ENCODE measurements around the gene SESN3. TPM values are rescaled to one million over a fixed set of nuclear protein-coding genes. Genes with fewer than 3 reads are reported as not detected.
"Not testable (repeated sequence)": the region's sequence is repeated elsewhere in the genome, so short reads cannot be mapped to it uniquely, and the experiment has no call there.

Gene SESN3
- total RNA-seq, 1 experiment from 2014 or later = 34.9 TPM

- Mint-ChIP-seq H3K9me3 (no peaks in the 10 kb centered on the region), H3K27me3 (ENCODE audit: low read depth) (no peaks in the 10 kb centered on the region), H3K27ac (peak overlapping the region; percentile 39), H3K4me3 (no peak overlapping the region), H3K4me1 (peaks cover 74% of the 10 kb centered on the region), H3K36me3 (no peaks in the 10 kb centered on the region)
- no peak for DNase-seq (ENCODE audit: low spot score)
- CTCF ChIA-PET = interaction anchor here (0.8 to 1.9 kb wide), 4 partner anchors 20 to 452 kb away, joined by 3 to 6 read pairs (median 4); partner anchors contain the start of gene SESN3
- POLR2A ChIA-PET = interaction anchor here (3.0 kb wide), 1 partner anchor 21 kb away, joined by 8 read pairs; the partner anchor contains the start of gene SESN3
- ATAC-seq = no peak
- no peak for TF ChIP-seq SMAD3 (CRISPR knock-in tag; IDR thresholded peaks at IDR 0.05; ENCODE audit: borderline replicate concordance)
- no peak for TF ChIP-seq ZNF121 (CRISPR knock-in tag; IDR thresholded peaks at IDR 0.05)
- TF ChIP-seq, protein P1, sequence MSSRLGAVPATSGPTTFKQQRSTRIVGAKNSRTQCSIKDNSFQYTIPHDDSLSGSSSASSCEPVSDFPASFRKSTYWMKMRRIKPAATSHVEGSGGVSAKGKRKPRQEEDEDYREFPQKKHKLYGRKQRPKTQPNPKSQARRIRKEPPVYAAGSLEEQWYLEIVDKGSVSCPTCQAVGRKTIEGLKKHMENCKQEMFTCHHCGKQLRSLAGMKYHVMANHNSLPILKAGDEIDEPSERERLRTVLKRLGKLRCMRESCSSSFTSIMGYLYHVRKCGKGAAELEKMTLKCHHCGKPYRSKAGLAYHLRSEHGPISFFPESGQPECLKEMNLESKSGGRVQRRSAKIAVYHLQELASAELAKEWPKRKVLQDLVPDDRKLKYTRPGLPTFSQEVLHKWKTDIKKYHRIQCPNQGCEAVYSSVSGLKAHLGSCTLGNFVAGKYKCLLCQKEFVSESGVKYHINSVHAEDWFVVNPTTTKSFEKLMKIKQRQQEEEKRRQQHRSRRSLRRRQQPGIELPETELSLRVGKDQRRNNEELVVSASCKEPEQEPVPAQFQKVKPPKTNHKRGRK (CRISPR knock-in tag; IDR thresholded peaks at IDR 0.05; ENCODE audit: borderline replicate concordance) = no peak
- TF ChIP-seq, protein P2, sequence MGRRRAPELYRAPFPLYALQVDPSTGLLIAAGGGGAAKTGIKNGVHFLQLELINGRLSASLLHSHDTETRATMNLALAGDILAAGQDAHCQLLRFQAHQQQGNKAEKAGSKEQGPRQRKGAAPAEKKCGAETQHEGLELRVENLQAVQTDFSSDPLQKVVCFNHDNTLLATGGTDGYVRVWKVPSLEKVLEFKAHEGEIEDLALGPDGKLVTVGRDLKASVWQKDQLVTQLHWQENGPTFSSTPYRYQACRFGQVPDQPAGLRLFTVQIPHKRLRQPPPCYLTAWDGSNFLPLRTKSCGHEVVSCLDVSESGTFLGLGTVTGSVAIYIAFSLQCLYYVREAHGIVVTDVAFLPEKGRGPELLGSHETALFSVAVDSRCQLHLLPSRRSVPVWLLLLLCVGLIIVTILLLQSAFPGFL (CRISPR knock-in tag; IDR thresholded peaks at IDR 0.05; ENCODE audit: borderline replicate concordance) = no peak
- TF ChIP-seq CBFB (CRISPR knock-in tag; IDR thresholded peaks at IDR 0.05; ENCODE audit: low read depth) = no peak
- TF ChIP-seq EMX1 (CRISPR knock-in tag; IDR thresholded peaks at IDR 0.05) = no peak
- no peak for TF ChIP-seq ZNF425 (CRISPR knock-in tag; conservative IDR thresholded peaks at IDR 0.05)
- TF ChIP-seq ZBTB21 (CRISPR knock-in tag; IDR thresholded peaks at IDR 0.05; ENCODE audit: borderline replicate concordance) = no peak
- TF ChIP-seq FOXJ3 (CRISPR knock-in tag; IDR thresholded peaks at IDR 0.05; ENCODE audit: borderline replicate concordance) = no peak
Observed at GRCh38 chr11:95252586-95252985, 21.6 kb upstream of the SESN3 start.

DNA sequence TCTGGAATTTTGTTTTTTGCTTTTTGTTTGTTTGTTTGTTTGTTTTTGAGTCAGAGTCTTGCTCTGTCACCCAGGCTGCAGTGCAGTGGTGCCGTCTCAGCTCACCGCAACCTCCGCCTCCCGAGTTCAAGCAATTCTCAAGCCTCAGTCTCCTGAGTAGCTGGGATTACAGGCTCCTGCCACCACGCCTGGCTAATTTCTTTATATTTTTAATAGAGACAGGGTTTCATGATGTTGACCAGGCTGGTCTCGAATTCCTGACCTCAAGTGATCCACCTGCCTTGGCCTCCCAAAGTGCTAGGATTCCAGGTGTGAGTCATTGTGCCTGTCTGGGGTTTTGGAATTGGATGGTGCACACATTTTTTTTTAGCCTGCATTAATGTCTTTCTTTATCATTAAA, 20.9 kb upstream of the SESN3 start:
- H3K27ac Mint-ChIP-seq; H3K4me3 Mint-ChIP-seq; H3K36me3 Mint-ChIP-seq; H3K9me3 Mint-ChIP-seq; ATAC-seq; H3K27me3 Mint-ChIP-seq (ENCODE audit: low read depth); DNase-seq (ENCODE audit: low spot score): not testable (repeated sequence)
- POLR2A ChIA-PET = interaction anchor here (3.0 kb wide), 1 partner anchor 20 kb away, joined by 8 read pairs; the partner anchor contains the start of gene SESN3
- CTCF ChIA-PET = interaction anchor here (0.8 to 1.9 kb wide), 2 partner anchors 19 to 21 kb away, joined by 3 to 6 read pairs; partner anchors contain the start of gene SESN3
- peaks cover 79% of the 10 kb centered on the region for H3K4me1 Mint-ChIP-seq

DNA sequence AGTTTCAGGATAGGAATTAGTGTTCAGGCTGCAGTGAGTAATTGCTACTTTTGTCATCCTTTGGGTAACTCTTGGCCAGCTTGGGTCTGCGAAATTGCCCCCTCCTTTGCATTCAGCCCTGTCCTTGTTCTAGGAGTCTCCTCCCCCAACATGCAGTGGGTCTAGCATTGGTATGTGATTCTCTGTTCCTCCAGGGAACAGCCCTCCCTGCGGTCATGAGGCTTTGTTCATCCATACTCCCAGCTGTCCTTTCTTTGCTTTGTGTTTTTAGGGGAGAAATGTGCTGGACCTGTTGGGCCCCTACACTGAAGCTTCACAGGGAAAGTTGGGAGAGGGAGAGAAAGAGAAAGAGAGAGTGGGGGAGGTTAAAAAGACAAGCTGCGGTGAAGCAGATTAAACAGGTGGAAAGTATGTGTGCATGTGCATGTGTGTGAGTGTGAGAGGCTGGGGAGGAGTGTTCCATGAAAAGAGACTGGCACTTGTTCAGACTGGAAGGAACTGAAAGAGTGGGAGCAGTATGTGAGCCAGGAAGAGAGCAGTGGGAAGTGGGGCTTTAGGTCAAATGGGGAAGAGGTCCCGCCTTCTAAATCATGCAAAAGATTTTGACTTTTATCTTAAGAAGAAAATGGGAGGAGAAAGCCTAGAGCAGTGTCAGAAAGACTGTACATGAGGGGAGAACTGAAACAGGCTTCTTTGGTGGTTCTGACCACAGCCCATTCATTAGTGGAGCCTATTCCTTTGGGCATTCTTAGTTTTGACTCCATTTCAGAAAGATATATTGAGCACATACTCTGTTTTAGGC, 17.9 kb upstream of the SESN3 start:
- ChIA-PET POLR2A (interaction anchor here (0.5 to 1.8 kb wide), 3 partner anchors 18 to 661 kb away, joined by 3 to 12 read pairs (median 3); partner anchors contain the start of gene SESN3), CTCF (interaction anchor here (0.5 to 0.9 kb wide), 2 partner anchors 457 to 856 kb away, joined by 3 to 6 read pairs; no protein-coding TSS in a partner anchor)
- peaks cover 57% of the 10 kb centered on the region for H3K4me1 Mint-ChIP-seq
- H3K4me3 Mint-ChIP-seq = no peak overlapping the region
- ATAC-seq (peak; percentile 92), DNase-seq (ENCODE audit: low spot score) (peak; percentile 31)
- TF ChIP-seq ZNF423 (CRISPR knock-in tag; IDR thresholded peaks at IDR 0.05) = 0 out of 2 replicates have a peak, but pooled peaks have one; percentile 21
- no peak for TF ChIP-seq CREM (CRISPR knock-in tag; IDR thresholded peaks at IDR 0.05)
- H3K9me3 Mint-ChIP-seq = peaks cover 4% of the 10 kb centered on the region; the same call in 1 of the 2 replicates
- H3K36me3 Mint-ChIP-seq = no peaks in the 10 kb centered on the region
- H3K27me3 Mint-ChIP-seq (ENCODE audit: low read depth) = no peaks in the 10 kb centered on the region
- H3K27ac Mint-ChIP-seq = peak overlapping the region; percentile 43

DNA sequence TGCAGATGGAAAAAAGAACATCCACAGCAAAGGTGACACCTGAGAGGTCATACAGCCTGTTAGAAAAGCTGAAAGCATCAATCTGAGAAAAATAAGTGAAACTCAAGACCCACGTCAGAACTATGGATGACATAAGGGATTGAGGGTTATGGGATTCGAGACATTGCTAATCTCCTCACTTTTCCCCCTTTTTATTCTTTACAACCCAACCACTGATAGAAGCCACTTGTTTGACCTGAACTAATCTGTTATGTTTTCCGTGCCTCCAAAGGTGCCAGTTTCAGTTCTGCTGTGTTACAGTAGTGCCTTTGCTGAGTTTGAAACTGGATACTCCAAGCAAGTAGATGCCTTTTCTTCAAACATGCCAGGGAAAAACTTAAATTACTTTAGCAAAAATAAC, 16.9 kb upstream of the SESN3 start:
- peaks cover 4% of the 10 kb centered on the region; the same call in 1 of the 2 replicates for H3K9me3 Mint-ChIP-seq
- peaks cover 57% of the 10 kb centered on the region for H3K4me1 Mint-ChIP-seq
- no peaks in the 10 kb centered on the region for H3K27me3 Mint-ChIP-seq (ENCODE audit: low read depth)
- TF ChIP-seq FOXJ3 (CRISPR knock-in tag; IDR thresholded peaks at IDR 0.05; ENCODE audit: borderline replicate concordance) (no peak), NR2C2 (CRISPR knock-in tag; IDR thresholded peaks at IDR 0.05) (no peak)
- CTCF ChIA-PET = interaction anchor here (0.9 kb wide), 1 partner anchor 458 kb away, joined by 3 read pairs; no protein-coding TSS in a partner anchor
- ATAC-seq (no peak), DNase-seq (ENCODE audit: low spot score) (no peak)
- H3K27ac Mint-ChIP-seq = no peak overlapping the region
- H3K4me3 Mint-ChIP-seq = no peak overlapping the region
- POLR2A ChIA-PET = interaction anchor here (1.8 kb wide), 1 partner anchor 17 kb away, joined by 12 read pairs; the partner anchor contains the start of gene SESN3
- no peaks in the 10 kb centered on the region for H3K36me3 Mint-ChIP-seq

All from WTC11 (cell line).